Thymus (tissue), 14 donors: ENCODE measurements around the gene DSN1. TPM values are rescaled to one million over a fixed set of nuclear protein-coding genes. Genes with fewer than 3 reads are reported as not detected.
A peak's percentile ranks its signal among the peaks of the same experiment; 100 is the strongest.

ENCODE experiments used
- DNase-seq, 9 donors: peaks; one replicate each; pipeline ENCODE4 v3.0.0-alpha.2; 2013; ENCODE audit warnings: low spot score in 9 of 9, low read depth in 6 of 9, missing footprints in 1 of 9
- H3K27ac ChIP-seq, 2 donors: one replicate each; pipeline ENCODE4 v1.5.1; 2013; ENCODE audit warnings: control low read depth in 1 of 2, low read depth in 1 of 2, low read length in 1 of 2, mild to moderate bottlenecking in 1 of 2, moderate library complexity in 1 of 2
- H3K27me3 ChIP-seq, 2 donors: one replicate each; pipeline ENCODE4 v1.5.1; 2013; ENCODE audit warnings: low read length in 1 of 2; ENCODE audit not compliant: control insufficient read depth in 2 of 2, insufficient read depth in 1 of 2
- H3K36me3 ChIP-seq, 2 donors: one replicate each; pipeline ENCODE4 v1.5.1; 2013; ENCODE audit warnings: low read length in 1 of 2, mild to moderate bottlenecking in 1 of 2, moderate library complexity in 1 of 2; ENCODE audit not compliant: control insufficient read depth in 2 of 2, insufficient read depth in 2 of 2
- H3K4me1 ChIP-seq, 2 donors: one replicate each; pipeline ENCODE4 v1.5.1; 2013; ENCODE audit warnings: low read length in 2 of 2; ENCODE audit not compliant: control insufficient read depth in 2 of 2, insufficient read depth in 2 of 2
- H3K4me3 ChIP-seq, 2 donors: one replicate each; pipeline ENCODE4 v1.5.1; 2013; ENCODE audit warnings: low read length in 2 of 2, control low read depth in 1 of 2, mild to moderate bottlenecking in 1 of 2
- H3K9me3 ChIP-seq, 2 donors: one replicate each; pipeline ENCODE4 v1.5.1; 2013; ENCODE audit warnings: low read length in 1 of 2, mild to moderate bottlenecking in 1 of 2; ENCODE audit not compliant: control insufficient read depth in 2 of 2, insufficient read depth in 1 of 2
- WGBS: extraction: QIAGEN DNeasy Blood & Tissue Kit; methylation state at CpG from one replicate; pipeline ENCODE4 v1.1.7; 2013; 5-methylcytosine and 5-hydroxymethylcytosine counted together
- long read RNA-seq, 10 donors: transcript quantifications; one replicate each; lab custom pipeline, GENCODE V29; 2026
- polyA plus RNA-seq: library from polyadenylated mRNA; stranded (reverse); fragments of 200-250 nt; gene quantifications from one replicate; pipeline ENCODE4 v1.2.3, GENCODE V29; 2013
- total RNA-seq: library from RNA; stranded (reverse); fragments of 120-200 nt; gene quantifications from one replicate; pipeline ENCODE4 v1.2.4, GENCODE V29; 2013
- donor health status: healthy.

DSN1 gene
- total RNA-seq = 20.6 TPM
- polyA plus RNA-seq = 16.4 TPM
- long read RNA-seq, donor 1, partial matches to known transcripts = 0 of 1 reads
- long read RNA-seq, donor 1, other reads (novel, unspliced or antisense) = 0 of 1 reads
- long read RNA-seq, donor 2, transcript DSN1-203 (11 exons, 2,233 nt) = minor isoform, 5 of 20 reads
- long read RNA-seq, donor 2, transcript DSN1-207 (10 exons, 2,129 nt) = major isoform, 11 of 20 reads
- long read RNA-seq, donor 2, partial matches to known transcripts = 0 of 20 reads
- long read RNA-seq, donor 2, other reads (novel, unspliced or antisense) = 0 of 20 reads
- long read RNA-seq, donor 3, transcript DSN1-203 (11 exons, 2,233 nt) = major isoform, 5 of 7 reads
- long read RNA-seq, donor 3, partial matches to known transcripts = 0 of 7 reads
- long read RNA-seq, donor 3, other reads (novel, unspliced or antisense) = 0 of 7 reads
- long read RNA-seq, donor 4, partial matches to known transcripts = 0 of 4 reads
- long read RNA-seq, donor 4, other reads (novel, unspliced or antisense) = 0 of 4 reads
- long read RNA-seq, donor 5, partial matches to known transcripts = 0 of 9 reads
- long read RNA-seq, donor 5, other reads (novel, unspliced or antisense) = 0 of 9 reads
- long read RNA-seq, donor 6, transcript DSN1-203 (11 exons, 2,233 nt) = major isoform, 7 of 10 reads
- long read RNA-seq, donor 6, partial matches to known transcripts = 0 of 10 reads
- long read RNA-seq, donor 6, other reads (novel, unspliced or antisense) = 0 of 10 reads
- long read RNA-seq, donor 7, transcript DSN1-203 (11 exons, 2,233 nt) = major isoform, 6 of 8 reads
- long read RNA-seq, donor 7, partial matches to known transcripts = 0 of 8 reads
- long read RNA-seq, donor 7, other reads (novel, unspliced or antisense) = 0 of 8 reads
- long read RNA-seq, donor 8, partial matches to known transcripts = 0 of 3 reads
- long read RNA-seq, donor 8, other reads (novel, unspliced or antisense) = 0 of 3 reads
- long read RNA-seq, donor 9, partial matches to known transcripts = 0 of 5 reads
- long read RNA-seq, donor 9, other reads (novel, unspliced or antisense) = 0 of 5 reads
- long read RNA-seq, donor 10, partial matches to known transcripts = 0 of 5 reads
- long read RNA-seq, donor 10, other reads (novel, unspliced or antisense) = 0 of 5 reads

DNA sequence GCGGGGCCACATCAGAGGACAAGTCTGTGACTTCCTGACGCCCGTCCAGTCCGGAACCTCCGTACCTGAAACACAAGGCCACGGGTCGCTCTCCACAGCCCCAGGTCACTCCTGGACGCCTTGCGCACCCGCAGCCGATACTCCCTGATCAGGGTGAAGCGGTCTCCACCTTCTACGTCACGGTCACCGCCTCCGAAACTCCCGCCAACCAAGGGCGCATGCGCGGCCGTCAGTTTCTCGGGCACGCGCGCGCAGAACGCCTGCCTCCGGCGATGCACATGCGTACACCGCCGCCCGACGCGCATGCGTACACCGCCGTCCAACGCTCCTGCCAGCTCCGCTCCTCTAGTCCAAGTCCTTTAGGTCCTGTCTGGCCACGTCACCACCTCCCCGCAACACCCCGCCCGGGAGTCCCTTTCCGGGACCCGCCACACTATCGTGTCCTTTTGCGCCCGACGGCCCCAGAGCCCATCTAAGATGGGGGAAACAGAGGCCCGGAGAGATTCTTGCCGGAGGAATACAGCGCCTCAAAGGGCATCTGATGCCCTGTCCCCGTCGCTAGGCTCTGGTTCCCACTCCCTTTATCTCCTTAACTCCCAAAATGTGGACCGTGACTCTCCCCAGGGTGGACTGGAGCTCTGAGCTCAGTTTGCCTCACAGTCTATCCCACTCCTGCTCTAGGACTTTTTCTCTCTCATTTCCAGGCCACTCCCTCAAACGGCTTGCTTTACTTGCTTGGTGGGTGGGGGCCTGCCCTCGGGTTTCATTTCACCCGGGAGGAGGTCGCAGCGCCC lies at the start of gene DSN1:
TSS of gene DSN1 (minus strand) at position 167 of the 794 bp plus-strand sequence. CDS start 2,305 bp downstream, outside the sequence.
- H3K9me3 ChIP-seq = no peaks in the 10 kb centered on the region
- peaks cover 5 to 8% of the 10 kb centered on the region in 2 donors for H3K36me3 ChIP-seq
- DNase-seq = peak; percentile 90 to 99 (median 94)
- no peaks in the 10 kb centered on the region for H3K27me3 ChIP-seq
- H3K4me3 ChIP-seq = peak within 1 kb of the TSS; percentile 74 to 76
- peak within 1 kb of the TSS; percentile 79 to 89 for H3K27ac ChIP-seq
- H3K4me1 ChIP-seq = peaks cover 8 to 28% of the 10 kb centered on the region in 2 donors
- under 1% methylated on average over 61 of the region's 61 CpGs for WGBS

DNA sequence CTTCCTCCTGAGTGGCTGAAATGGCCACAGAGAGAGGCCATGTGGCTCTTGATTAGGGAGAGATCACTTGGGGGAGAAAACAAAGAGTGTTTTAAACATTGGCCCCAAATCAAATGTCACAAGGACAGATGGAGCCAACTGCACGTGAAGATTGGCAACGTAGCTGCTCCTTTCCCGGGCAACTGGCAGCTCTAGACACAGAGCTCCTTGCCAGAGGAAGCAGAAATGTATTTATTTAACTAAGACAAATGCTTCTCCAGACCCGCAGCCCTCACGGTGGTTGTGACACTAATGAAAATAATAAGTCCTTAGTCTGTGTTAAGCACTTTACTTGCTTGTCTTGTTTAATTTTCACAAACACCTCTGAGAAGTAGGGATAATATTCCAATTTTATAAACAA lies 49.6 kb upstream of the DSN1 start:
- Histone ChIP-seq H3K4me1 (no peaks in the 10 kb centered on the region), H3K4me3 (no peak overlapping the region), H3K27ac (no peak overlapping the region), H3K36me3 (peaks cover 0 to 4% of the 10 kb centered on the region in 2 donors), H3K9me3 (no peaks in the 10 kb centered on the region), H3K27me3 (no peaks in the 10 kb centered on the region)
- no peak for DNase-seq
- 94% methylated on average over 5 of the region's 5 CpGs for WGBS

DNA sequence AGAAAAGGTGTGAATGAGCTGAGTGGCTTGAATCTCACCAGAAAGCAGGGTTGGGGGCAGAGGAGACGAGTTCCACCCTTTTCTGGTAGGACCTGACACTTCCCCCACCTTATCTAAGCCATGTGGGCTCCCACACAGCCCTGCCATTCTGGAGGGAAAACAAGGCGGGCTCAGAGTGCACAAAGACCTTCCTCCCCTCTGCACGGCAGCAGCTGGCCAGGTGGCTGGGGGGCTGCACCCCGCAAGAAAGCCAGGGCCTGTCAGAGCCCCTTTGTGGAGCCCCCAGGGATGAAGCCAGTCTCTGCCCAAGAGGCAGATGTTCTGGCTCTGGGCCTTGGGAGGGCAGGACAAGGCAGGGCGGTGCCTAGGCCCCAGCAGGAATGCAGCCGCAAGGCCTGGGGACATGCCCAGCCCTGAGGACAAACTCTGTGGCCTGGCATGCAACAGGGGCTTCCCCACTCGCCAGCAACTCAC lies 48.4 kb upstream of the DSN1 start:
- 97% methylated on average over 7 of the region's 7 CpGs for WGBS
- Histone ChIP-seq H3K9me3 (no peaks in the 10 kb centered on the region), H3K4me3 (no peak overlapping the region), H3K4me1 (peaks cover 0 to 2% of the 10 kb centered on the region in 2 donors), H3K27me3 (no peaks in the 10 kb centered on the region), H3K36me3 (peaks cover 0 to 4% of the 10 kb centered on the region in 2 donors), H3K27ac (no peak overlapping the region)
- DNase-seq = no peak

- Histone ChIP-seq H3K27me3 (no peaks in the 10 kb centered on the region), H3K4me3 (no peak overlapping the region), H3K4me1 (peaks cover 0 to 2% of the 10 kb centered on the region in 2 donors), H3K27ac (no peak overlapping the region), H3K36me3 (peaks cover 0 to 7% of the 10 kb centered on the region in 2 donors), H3K9me3 (no peaks in the 10 kb centered on the region)
- no peak for DNase-seq
- 97% methylated on average over 5 of the region's 5 CpGs for WGBS
Observed at GRCh38 chr20:36820928-36821327, 47.4 kb upstream of the DSN1 start.

- Histone ChIP-seq H3K27ac (no peak overlapping the region), H3K4me1 (peaks cover 0 to 2% of the 10 kb centered on the region in 2 donors)
- 96% methylated on average over 1 of the region's 1 CpG for WGBS
Observed at GRCh38 chr20:36820073-36820472, 46.5 kb upstream of the DSN1 start.

DNA sequence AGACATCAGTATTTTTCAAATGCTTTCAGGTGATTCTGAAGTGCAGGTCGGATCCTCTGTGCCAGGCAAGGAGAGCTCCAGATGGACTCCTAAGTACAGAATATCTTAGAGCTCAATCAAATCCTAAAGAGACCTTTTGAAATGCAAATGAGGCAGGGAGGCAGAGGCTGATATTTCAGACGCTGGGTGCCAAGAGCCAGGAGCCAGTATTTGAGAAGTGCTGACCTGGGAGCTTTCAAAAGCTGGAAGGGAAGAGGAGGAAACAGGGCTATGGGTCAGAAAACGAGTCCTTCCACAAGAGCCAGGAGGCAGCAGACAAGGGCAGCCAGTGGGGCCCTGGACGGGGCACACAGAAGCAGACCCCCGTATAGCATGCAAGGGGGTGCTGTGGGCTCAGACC lies 46.1 kb upstream of the DSN1 start:
- Histone ChIP-seq H3K4me3 (no peak overlapping the region), H3K4me1 (peaks cover 0 to 2% of the 10 kb centered on the region in 2 donors), H3K36me3 (peaks cover 0 to 13% of the 10 kb centered on the region in 2 donors), H3K9me3 (no peaks in the 10 kb centered on the region), H3K27ac (no peak overlapping the region), H3K27me3 (no peaks in the 10 kb centered on the region)
- DNase-seq = no peak
- 90% methylated on average over 5 of the region's 5 CpGs for WGBS

More at GRCh38 chr20:36820073-36820472, 46.5 kb upstream of the DSN1 start:
- Histone ChIP-seq H3K27me3 (no peaks in the 10 kb centered on the region), H3K9me3 (no peaks in the 10 kb centered on the region), H3K36me3 (peaks cover 0 to 11% of the 10 kb centered on the region in 2 donors), H3K4me3 (no peak overlapping the region)
- no peak for DNase-seq

DNA sequence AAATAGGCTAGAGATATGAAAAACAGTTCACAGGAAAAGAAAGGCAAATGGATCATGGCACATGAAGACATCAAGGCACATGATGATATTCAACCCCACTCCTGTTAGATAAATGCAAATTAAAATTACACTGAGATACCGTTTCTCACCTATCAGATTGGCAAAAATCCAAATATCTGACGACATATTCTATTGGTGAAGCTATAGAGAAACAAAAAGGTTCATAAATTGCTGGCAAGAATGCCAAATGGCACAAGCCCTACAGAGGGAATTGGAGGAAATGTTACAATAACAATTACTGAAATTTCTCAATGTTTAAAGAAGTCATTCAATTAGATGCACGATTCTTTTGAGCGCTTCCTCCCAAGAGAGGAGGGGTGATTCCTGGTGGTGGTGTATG lies 45.3 kb upstream of the DSN1 start:
- Histone ChIP-seq H3K27me3 (no peaks in the 10 kb centered on the region), H3K4me3 (no peak overlapping the region), H3K9me3 (no peaks in the 10 kb centered on the region), H3K27ac (no peak overlapping the region), H3K4me1 (peaks cover 0 to 2% of the 10 kb centered on the region in 2 donors), H3K36me3 (peaks cover 0 to 13% of the 10 kb centered on the region in 2 donors)
- WGBS = 94% methylated on average over 4 of the region's 4 CpGs
- no peak for DNase-seq

DNA sequence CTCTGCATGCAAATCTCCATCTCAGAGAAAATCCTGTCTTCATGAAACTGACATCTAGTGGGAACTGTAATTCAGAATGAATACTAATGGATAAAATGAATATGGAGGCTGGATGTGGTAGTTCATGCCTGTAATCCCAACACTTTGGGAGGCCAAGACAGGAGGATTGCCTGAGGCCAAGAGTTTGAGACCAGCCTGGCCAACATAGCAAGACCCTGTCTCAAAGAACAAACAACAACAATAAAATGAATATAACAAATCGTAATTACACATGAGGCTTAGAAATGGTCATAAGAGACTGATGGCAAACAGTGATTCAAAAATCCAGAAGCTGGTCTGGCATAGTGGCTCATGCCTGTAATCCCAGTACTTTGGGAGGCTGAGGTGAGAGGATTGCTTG lies 44.6 kb upstream of the DSN1 start:
- WGBS = 98% methylated on average over 1 of the region's 1 CpG
- Histone ChIP-seq H3K27me3 (no peaks in the 10 kb centered on the region), H3K27ac (no peak overlapping the region), H3K4me3 (no peak overlapping the region), H3K36me3 (peaks cover 0 to 13% of the 10 kb centered on the region in 2 donors), H3K4me1 (peaks cover 0 to 2% of the 10 kb centered on the region in 2 donors), H3K9me3 (no peaks in the 10 kb centered on the region)
- no peak for DNase-seq
